Naive thymus-derived CD4-positive, alpha-beta T cell (primary cell): ENCODE measurements around the gene CDYL. TPM values are rescaled to one million over a fixed set of nuclear protein-coding genes. Genes with fewer than 3 reads are reported as not detected.

Experiments
- ATAC-seq: fragments of 150-1000 bp; cut with Tn5 transposase; 2 replicates; pipeline ENCODE4 v1.10.0; 2021; ENCODE audit warnings: mild to moderate bottlenecking, moderate library complexity
- CTCF ChIA-PET: fragments of 350-600 bp; sonication (Branson Sonifier 250); formaldehyde crosslinking; loops from one replicate; lab custom pipeline; 2021; ENCODE audit warnings: antibody characterized with exemption; lab: Charles Lee
- POLR2A ChIA-PET: fragments of 350-600 bp; sonication (Branson Sonifier 250); formaldehyde crosslinking; loops from one replicate; lab custom pipeline; 2021; ENCODE audit warnings: antibody characterized with exemption, inconsistent platforms; lab: Charles Lee
- DNase-seq, 9 donors: peaks; one replicate each; pipeline versions ENCODE4 v3.0.0 to v3.0.0-alpha.2; 2020 to 2022; ENCODE audit warnings: mixed read lengths in 1 of 9
- H3K27ac ChIP-seq: one replicate; pipeline ENCODE4 v1.7.0; 2013; ENCODE audit warnings: mild to moderate bottlenecking, low read depth, low read length, moderate library complexity
- H3K27me3 ChIP-seq, 2 donors: one replicate each; pipeline ENCODE4 v1.7.0; 2013; ENCODE audit warnings: low read length in 2 of 2, mild to moderate bottlenecking in 2 of 2, moderate library complexity in 2 of 2; ENCODE audit not compliant: control insufficient read depth in 2 of 2, insufficient read depth in 2 of 2
- H3K36me3 ChIP-seq, 3 experiments: 1 replicate in 2 of 3; 2 replicates in 1 of 3; pipeline ENCODE4 v1.7.0; 2013; ENCODE audit warnings: low read length in 3 of 3, mild to moderate bottlenecking in 3 of 3, moderate library complexity in 1 of 3; ENCODE audit not compliant: insufficient read depth in 3 of 3, control insufficient read depth in 2 of 3
- H3K4me1 ChIP-seq, 2 donors: one replicate each; pipeline ENCODE4 v1.7.0; 2013; ENCODE audit warnings: low read length in 2 of 2, mild to moderate bottlenecking in 2 of 2, moderate library complexity in 1 of 2; ENCODE audit not compliant: control insufficient read depth in 2 of 2, insufficient read depth in 2 of 2
- H3K4me3 ChIP-seq: 2 replicates; pipeline ENCODE4 v1.7.0; 2013; ENCODE audit warnings: mild to moderate bottlenecking, low read length
- H3K9me3 ChIP-seq, 3 experiments: 1 replicate in 2 of 3; 2 replicates in 1 of 3; pipeline ENCODE4 v1.7.0; 2013; ENCODE audit warnings: low read length in 3 of 3; ENCODE audit not compliant: control insufficient read depth in 2 of 3
- H3K27ac Mint-ChIP-seq, 9 donors: one replicate each; pipeline ENCODE4 v1.8.0; 2020 to 2022; ENCODE audit warnings: mixed read lengths in 9 of 9, mild to moderate bottlenecking in 8 of 9, moderate library complexity in 5 of 9, inconsistent platforms in 2 of 9
- H3K27me3 Mint-ChIP-seq, 5 donors: one replicate each; pipeline ENCODE4 v1.8.0; 2021 to 2022; ENCODE audit warnings: mixed read lengths in 5 of 5, mild to moderate bottlenecking in 1 of 5
- H3K36me3 Mint-ChIP-seq, 5 donors: one replicate each; pipeline ENCODE4 v1.8.0; 2020 to 2022; ENCODE audit warnings: mixed read lengths in 5 of 5, mild to moderate bottlenecking in 3 of 5, inconsistent platforms in 1 of 5
- H3K4me1 Mint-ChIP-seq, 7 donors: one replicate each; pipeline ENCODE4 v1.8.0; 2020 to 2022; ENCODE audit warnings: mixed read lengths in 7 of 7, mild to moderate bottlenecking in 3 of 7, inconsistent platforms in 1 of 7
- H3K4me3 Mint-ChIP-seq, 10 donors: one replicate each; pipeline ENCODE4 v1.8.0; 2020 to 2022; ENCODE audit warnings: mild to moderate bottlenecking in 10 of 10, mixed read lengths in 10 of 10, moderate library complexity in 6 of 10, inconsistent platforms in 2 of 10
- H3K9me3 Mint-ChIP-seq, 11 donors: one replicate each; pipeline ENCODE4 v1.8.0; 2020 to 2022; ENCODE audit warnings: mixed read lengths in 11 of 11, mild to moderate bottlenecking in 4 of 11, inconsistent platforms in 1 of 11, moderate library complexity in 1 of 11
- intact Hi-C, 2 donors: fragments of 100-400 bp; cut with micrococcal nuclease; formaldehyde crosslinking; loops; one replicate each; pipeline ENCODE4 v1.15.1; 2023
- polyA plus RNA-seq, 2 donors: library from polyadenylated mRNA; unstranded; fragments of 300-500 nt; fragmentation: Illumina TruSeq; gene quantifications; one replicate each; pipeline ENCODE4 v1.2.3, GENCODE V29; 2021
- total RNA-seq, 6 experiments: library from RNA in 5 of 6; stranded (reverse) in 5 of 6; gene quantifications; 1 replicate in 5 of 6; 2 replicates in 1 of 6; pipeline ENCODE4 v1.2.3 and lab custom pipeline; 2021 to 2026

Gene CDYL
- total and polyA plus RNA-seq, 7 experiments from 2014 or later = 3.6 to 43.3 (median 32.3) TPM

DNA sequence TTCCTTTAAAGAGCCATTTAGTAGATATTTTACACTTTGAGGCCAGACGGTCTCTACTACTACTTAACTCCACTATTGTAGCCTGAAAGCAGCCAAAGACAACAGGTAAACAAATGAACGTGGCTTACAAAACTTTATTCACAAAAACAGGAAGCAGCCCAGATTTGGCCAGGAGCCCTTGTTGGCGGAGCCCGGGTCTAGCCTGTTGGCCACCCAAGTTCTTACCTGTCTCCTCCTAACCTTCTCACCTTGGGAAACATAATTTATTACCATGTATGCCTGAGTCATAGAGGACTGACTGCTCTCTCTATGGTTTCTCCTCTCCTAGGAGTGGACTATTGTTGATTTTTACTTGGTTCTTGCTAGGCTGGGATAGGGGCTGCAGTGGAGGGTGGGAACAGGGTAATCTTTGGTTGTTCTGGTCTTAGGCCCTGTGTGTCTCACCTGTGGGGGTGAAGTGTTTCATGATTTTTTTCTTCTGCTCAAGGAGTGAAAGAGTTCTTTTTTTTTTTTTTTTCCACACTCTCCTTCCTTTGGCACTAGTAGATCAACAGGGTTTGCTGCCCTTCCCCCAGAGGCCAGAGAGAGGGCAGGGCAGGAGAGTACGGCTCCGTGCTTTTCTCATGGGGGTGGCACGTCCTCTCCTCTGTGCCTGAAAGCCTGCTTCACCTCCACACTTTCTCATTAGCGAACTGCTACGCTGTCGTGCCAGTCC, 137.7 kb downstream of the CDYL start:
- Histone ChIP-seq H3K36me3 (no peaks in the 10 kb centered on the region), H3K4me1 (peaks cover 3 to 31% of the 10 kb centered on the region in 2 donors), H3K9me3 (no peaks in the 10 kb centered on the region), H3K27me3 (no peaks in the 10 kb centered on the region), H3K27ac (no peak overlapping the region), H3K4me3 (no peak overlapping the region)
- intact Hi-C loops = no loop called here
- DNase-seq (no peak), ATAC-seq (no peak)
- peaks cover 4 to 26% (median 18%) of the 10 kb centered on the region in 5 donors for H3K36me3 Mint-ChIP-seq
- no peaks in the 10 kb centered on the region for H3K27me3 Mint-ChIP-seq
- ChIA-PET CTCF (no interaction called here), POLR2A (no interaction called here)
- no peak overlapping the region for H3K4me3 Mint-ChIP-seq
- H3K4me1 Mint-ChIP-seq = peaks cover 21 to 75% (median 64%) of the 10 kb centered on the region in 7 donors
- peak overlapping the region in 7 of 9 donors; percentile 5 to 75 (median 43) for H3K27ac Mint-ChIP-seq
- no peaks in the 10 kb centered on the region for H3K9me3 Mint-ChIP-seq

DNA sequence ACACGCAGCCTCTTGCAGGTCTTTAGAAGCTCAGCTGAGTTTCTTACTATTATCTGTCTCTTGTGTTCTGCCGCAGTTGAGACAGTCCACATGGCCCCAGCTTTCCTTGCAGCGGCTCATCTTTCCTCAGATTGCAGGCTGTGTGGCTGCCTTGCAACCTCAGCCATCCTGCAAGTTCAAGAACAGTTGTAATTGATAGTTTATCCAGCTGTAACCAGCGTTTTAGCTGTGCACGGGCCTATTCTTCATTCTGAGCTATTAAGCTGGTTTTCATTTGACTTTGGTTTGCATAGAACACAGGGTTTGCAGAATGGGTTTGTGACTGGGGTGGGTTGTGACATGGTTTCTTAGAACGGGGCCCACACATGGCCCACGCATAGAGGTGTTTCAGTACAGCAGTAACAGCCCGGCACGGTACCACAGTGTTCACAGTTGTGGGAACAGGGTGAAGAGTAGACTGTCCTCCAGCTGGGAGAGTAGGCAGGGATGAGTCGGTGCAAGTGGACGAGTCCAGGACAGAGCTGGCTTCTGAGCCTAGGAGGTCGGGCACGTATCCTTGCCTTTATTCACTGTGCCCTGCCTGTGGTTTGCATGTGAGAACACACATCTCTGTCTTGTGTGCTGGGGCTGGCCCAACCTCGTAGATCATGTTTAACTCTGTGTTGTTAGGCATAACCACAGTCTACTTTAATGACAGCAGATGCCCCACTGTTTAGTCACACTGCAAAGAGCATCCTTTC, 138.4 kb downstream of the CDYL start:
- Histone ChIP-seq H3K4me1 (peaks cover 3 to 31% of the 10 kb centered on the region in 2 donors), H3K9me3 (no peaks in the 10 kb centered on the region), H3K27ac (no peak overlapping the region), H3K36me3 (no peaks in the 10 kb centered on the region), H3K4me3 (no peak overlapping the region), H3K27me3 (no peaks in the 10 kb centered on the region)
- Mint-ChIP-seq H3K36me3 (peaks cover 2 to 28% (median 11%) of the 10 kb centered on the region in 5 donors), H3K4me3 (no peak overlapping the region), H3K4me1 (peaks cover 21 to 70% (median 65%) of the 10 kb centered on the region in 7 donors), H3K9me3 (no peaks in the 10 kb centered on the region), H3K27ac (peak overlapping the region in 4 of 9 donors; percentile 21 to 75 (median 60)), H3K27me3 (no peaks in the 10 kb centered on the region)
- ChIA-PET POLR2A (no interaction called here), CTCF (no interaction called here)
- ATAC-seq (peak; percentile 63), DNase-seq (no peak)
- intact Hi-C loops = no loop called here

- intact Hi-C loops = no loop called here
- CTCF ChIA-PET = no interaction called here
- H3K4me3 Mint-ChIP-seq = peak overlapping the region in 9 of 10 donors; percentile 24 to 69 (median 41)
- Histone ChIP-seq H3K9me3 (no peaks in the 10 kb centered on the region), H3K4me1 (peaks cover 3 to 31% of the 10 kb centered on the region in 2 donors), H3K27me3 (no peaks in the 10 kb centered on the region), H3K4me3 (no peak overlapping the region), H3K36me3 (no peaks in the 10 kb centered on the region), H3K27ac (peak overlapping the region; percentile 16)
- DNase-seq (peak in 4 of 9 donors; percentile 7 to 27 (median 14)), ATAC-seq (no peak)
- peaks cover 0 to 27% (median 1%) of the 10 kb centered on the region in 5 donors for H3K36me3 Mint-ChIP-seq
- peak overlapping the region; percentile 7 to 79 (median 71) for H3K27ac Mint-ChIP-seq
- POLR2A ChIA-PET = no interaction called here
- no peaks in the 10 kb centered on the region for H3K9me3 Mint-ChIP-seq
- H3K27me3 Mint-ChIP-seq = no peaks in the 10 kb centered on the region
- H3K4me1 Mint-ChIP-seq = peaks cover 18 to 74% (median 70%) of the 10 kb centered on the region in 7 donors
Observed at GRCh38 chr6:4916954-4917561, 140.9 kb downstream of the CDYL start.

GRCh38 chr6:4920914-4921410, 144.8 kb downstream of the CDYL start:
- intact Hi-C loops = no loop called here
- no peak for ATAC-seq
- Mint-ChIP-seq H3K36me3 (peaks cover 0 to 30% (median 13%) of the 10 kb centered on the region in 5 donors), H3K9me3 (no peaks in the 10 kb centered on the region), H3K4me3 (no peak overlapping the region), H3K27me3 (no peaks in the 10 kb centered on the region), H3K4me1 (peaks cover 19 to 72% (median 48%) of the 10 kb centered on the region in 7 donors), H3K27ac (no peak overlapping the region)
- H3K4me1 ChIP-seq = peaks cover 3 to 15% of the 10 kb centered on the region in 2 donors
- no peaks in the 10 kb centered on the region for H3K27me3 ChIP-seq
- no peaks in the 10 kb centered on the region for H3K9me3 ChIP-seq
- H3K27ac ChIP-seq = no peak overlapping the region
- ChIA-PET POLR2A (no interaction called here), CTCF (no interaction called here)
- no peak overlapping the region for H3K4me3 ChIP-seq
- H3K36me3 ChIP-seq = no peaks in the 10 kb centered on the region
- DNase-seq = no peak

DNA sequence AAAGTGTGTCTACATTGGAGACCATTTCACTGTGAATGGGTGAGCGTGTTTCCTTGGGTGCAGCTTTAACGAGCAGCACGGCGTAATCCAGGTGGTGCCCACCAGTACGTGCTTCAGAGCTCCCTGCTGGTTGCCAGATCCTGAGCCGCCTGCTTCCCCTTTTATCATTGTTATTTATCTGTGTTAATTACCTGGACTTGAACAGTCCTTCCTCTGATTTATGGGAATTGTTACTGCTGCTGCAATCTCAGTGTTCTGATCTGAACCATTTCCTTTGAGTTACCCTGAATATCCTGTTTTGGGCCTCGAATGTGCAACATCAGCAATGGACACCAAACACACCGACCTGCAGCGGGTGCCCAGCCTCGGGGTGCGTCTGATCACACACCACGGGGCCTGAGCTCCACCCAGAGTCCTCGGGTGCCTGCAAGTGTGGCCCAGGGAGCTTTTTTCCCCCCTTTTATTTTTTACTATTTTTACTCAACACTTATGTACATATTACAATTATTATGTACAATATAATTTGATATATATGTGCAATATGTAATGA, 146.4 kb downstream of the CDYL start:
- no peaks in the 10 kb centered on the region for H3K9me3 Mint-ChIP-seq
- H3K4me3 ChIP-seq = no peak overlapping the region
- H3K4me1 ChIP-seq = peaks cover 3% of the 10 kb centered on the region in 2 donors
- H3K27me3 Mint-ChIP-seq = no peaks in the 10 kb centered on the region
- no peak overlapping the region for H3K4me3 Mint-ChIP-seq
- H3K9me3 ChIP-seq = no peaks in the 10 kb centered on the region
- peaks cover 9 to 62% (median 39%) of the 10 kb centered on the region in 7 donors for H3K4me1 Mint-ChIP-seq
- no peak for ATAC-seq
- H3K36me3 Mint-ChIP-seq = peaks cover 0 to 30% (median 13%) of the 10 kb centered on the region in 5 donors
- H3K27ac Mint-ChIP-seq = no peak overlapping the region
- no peak for DNase-seq
- H3K36me3 ChIP-seq = no peaks in the 10 kb centered on the region
- intact Hi-C loops = no loop called here
- POLR2A ChIA-PET = no interaction called here
- H3K27ac ChIP-seq = no peak overlapping the region
- no peaks in the 10 kb centered on the region for H3K27me3 ChIP-seq
- CTCF ChIA-PET = no interaction called here

- H3K4me1 ChIP-seq = no peaks in the 10 kb centered on the region
- ChIA-PET CTCF (no interaction called here), POLR2A (no interaction called here)
- DNase-seq (no peak), ATAC-seq (no peak)
- H3K9me3 Mint-ChIP-seq = no peaks in the 10 kb centered on the region
- H3K27me3 ChIP-seq = no peaks in the 10 kb centered on the region
- H3K27ac Mint-ChIP-seq = no peak overlapping the region
- H3K4me3 ChIP-seq = no peak overlapping the region
- H3K36me3 Mint-ChIP-seq = peaks cover 0 to 30% (median 15%) of the 10 kb centered on the region in 5 donors
- intact Hi-C loops = no loop called here
- H3K36me3 ChIP-seq = no peaks in the 10 kb centered on the region
- H3K4me3 Mint-ChIP-seq = no peak overlapping the region
- H3K9me3 ChIP-seq = no peaks in the 10 kb centered on the region
- H3K27me3 Mint-ChIP-seq = no peaks in the 10 kb centered on the region
- H3K4me1 Mint-ChIP-seq = peaks cover 5 to 62% (median 39%) of the 10 kb centered on the region in 7 donors
- H3K27ac ChIP-seq = no peak overlapping the region
Observed at GRCh38 chr6:4923081-4923480, 146.9 kb downstream of the CDYL start.
